ENCODE data around the gene CCNYL1.
A peak's percentile ranks its signal among the peaks of the same experiment; 100 is the strongest.

CCNYL1 gene

GRCh38 chr2:207796585-207797350, 85.3 kb downstream of the CCNYL1 start:
- Histone ChIP-seq H3K27ac (ENCODE audit: low read depth, low read length) (peak overlapping the region; percentile 84), H3K9ac (ENCODE audit: low read depth, low read length) (peak overlapping the region; percentile 46; the same call in 1 of the 2 replicates)

GRCh38 chr2:207801259-207801658, 89.8 kb downstream of the CCNYL1 start:
- no peak overlapping the region for H3K9ac ChIP-seq (ENCODE audit: low read depth, low read length)
- peak overlapping the region; percentile 47 for H3K27ac ChIP-seq (ENCODE audit: low read depth, low read length)

More at GRCh38 chr2:207796585-207797350, 85.3 kb downstream of the CCNYL1 start:
- Histone ChIP-seq H3K27me3 (ENCODE audit: control insufficient read depth, insufficient read depth, low read length) (no peaks in the 10 kb centered on the region), H3K4me1 (ENCODE audit: control insufficient read depth, insufficient read depth, low read length) (peaks cover 26% of the 10 kb centered on the region), H3K9me3 (ENCODE audit: control insufficient read depth, insufficient read depth, low read length) (no peaks in the 10 kb centered on the region), H3K36me3 (ENCODE audit: control insufficient read depth, insufficient read depth, low read length) (no peaks in the 10 kb centered on the region), H3K4me3 (ENCODE audit: low read depth, low read length) (no peak overlapping the region)

GRCh38 chr2:207802650-207803049, 91.2 kb downstream of the CCNYL1 start:
- Histone ChIP-seq H3K9ac (ENCODE audit: low read depth, low read length) (no peak overlapping the region), H3K9me3 (ENCODE audit: control insufficient read depth, insufficient read depth, low read length) (no peaks in the 10 kb centered on the region), H3K36me3 (ENCODE audit: control insufficient read depth, insufficient read depth, low read length) (no peaks in the 10 kb centered on the region), H3K4me3 (ENCODE audit: low read depth, low read length) (no peak overlapping the region), H3K27me3 (ENCODE audit: control insufficient read depth, insufficient read depth, low read length) (no peaks in the 10 kb centered on the region), H3K4me1 (ENCODE audit: control insufficient read depth, insufficient read depth, low read length) (peaks cover 12% of the 10 kb centered on the region), H3K27ac (ENCODE audit: low read depth, low read length) (no peak overlapping the region)

More at GRCh38 chr2:207801259-207801658, 89.8 kb downstream of the CCNYL1 start:
- no peaks in the 10 kb centered on the region for H3K27me3 ChIP-seq (ENCODE audit: control insufficient read depth, insufficient read depth, low read length)
- no peak overlapping the region for H3K4me3 ChIP-seq (ENCODE audit: low read depth, low read length)
- no peaks in the 10 kb centered on the region for H3K9me3 ChIP-seq (ENCODE audit: control insufficient read depth, insufficient read depth, low read length)
- H3K36me3 ChIP-seq (ENCODE audit: control insufficient read depth, insufficient read depth, low read length) = no peaks in the 10 kb centered on the region
- H3K4me1 ChIP-seq (ENCODE audit: control insufficient read depth, insufficient read depth, low read length) = peaks cover 22% of the 10 kb centered on the region

Measured in HUES48 (cell line).